GM21381 (cell line): ENCODE data around the gene RNU1-3.
"Not testable (repeated sequence)": the region's sequence is repeated elsewhere in the genome, so short reads cannot be mapped to it uniquely, and the experiment has no call there.

Source experiments
- ATAC-seq: cut with Tn5 transposase; IDR thresholded peaks from one replicate; pipeline ENCODE4 v1.9.1; 2021; ENCODE audit warnings: mild to moderate bottlenecking, moderate library complexity; ENCODE audit not compliant: unreplicated experiment

Gene RNU1-3

DNA sequence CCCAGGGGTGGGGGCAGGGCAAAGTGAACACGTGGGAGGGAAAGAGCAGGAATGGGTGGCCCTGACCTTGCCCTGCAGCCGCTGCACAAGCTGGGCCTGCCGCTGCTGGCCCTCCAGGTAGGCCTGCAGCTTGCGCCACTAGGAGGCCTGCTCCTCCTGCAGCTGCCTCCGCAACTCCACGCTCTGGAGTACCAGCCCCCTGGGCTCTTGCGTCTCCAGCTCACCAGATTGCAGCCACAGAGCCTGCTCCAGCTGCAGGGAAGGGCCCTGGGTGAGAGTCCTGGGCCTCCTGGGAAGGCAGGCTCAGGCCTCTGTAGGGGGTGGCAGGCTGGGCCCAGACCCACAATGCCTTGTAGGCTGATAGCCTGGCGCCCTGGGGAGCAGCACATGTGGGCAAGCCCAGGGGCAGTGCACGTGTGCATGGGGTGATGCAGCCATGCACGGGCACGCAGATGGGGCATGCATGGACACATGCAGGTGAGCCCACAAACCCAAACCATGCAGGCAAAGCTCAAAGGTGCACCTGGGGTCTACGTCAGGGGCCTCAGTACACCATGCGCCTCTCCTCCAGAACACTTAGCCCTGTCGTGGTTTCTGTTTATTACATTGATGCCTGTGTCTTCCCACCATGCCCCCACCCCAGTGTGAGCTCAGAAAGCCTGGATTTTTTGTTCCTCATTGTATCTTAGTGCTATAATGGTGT, 9.6 kb downstream of the RNU1-3 start:
- not testable (repeated sequence) for ATAC-seq

DNA sequence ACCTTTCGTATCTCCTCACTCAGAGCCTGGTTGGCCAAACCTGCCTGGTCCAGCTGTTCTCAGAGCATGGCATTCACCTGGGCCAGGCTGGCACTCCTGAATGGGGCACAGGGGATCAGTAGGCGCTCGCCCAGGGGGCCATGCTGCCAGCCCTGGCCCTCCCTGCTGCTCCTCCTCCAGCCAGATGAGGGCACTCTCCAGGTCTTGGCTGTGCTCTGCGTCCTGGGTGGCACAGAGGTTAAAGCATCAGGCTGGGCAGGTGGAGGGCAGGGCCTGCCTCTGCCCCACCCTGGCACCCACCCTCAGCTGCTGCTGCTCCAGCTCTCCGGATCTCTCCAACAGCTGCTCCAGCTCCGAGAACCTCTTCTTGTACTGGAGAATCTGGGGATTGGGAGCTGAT, 10.2 kb downstream of the RNU1-3 start:
- not testable (repeated sequence) for ATAC-seq

DNA sequence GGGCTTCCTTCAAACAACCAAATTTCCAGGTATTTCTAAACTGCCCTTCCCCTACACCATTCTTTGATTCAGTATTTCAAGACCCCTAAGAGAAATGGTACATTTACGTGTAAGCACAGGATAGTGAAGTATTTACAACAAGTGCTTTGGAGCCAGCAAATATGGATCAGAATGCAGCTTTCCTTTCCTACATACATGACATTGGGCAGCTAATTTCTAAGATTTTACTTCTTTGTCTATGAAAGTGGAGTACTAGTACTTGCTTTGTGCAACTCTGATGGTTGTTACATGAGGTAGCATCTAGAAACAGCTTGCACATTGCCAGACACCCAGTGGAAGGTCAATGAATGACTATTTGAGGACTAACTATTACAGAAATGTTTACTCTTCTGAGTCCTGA, 15.2 kb downstream of the RNU1-3 start:
- ATAC-seq = not testable (repeated sequence)

DNA sequence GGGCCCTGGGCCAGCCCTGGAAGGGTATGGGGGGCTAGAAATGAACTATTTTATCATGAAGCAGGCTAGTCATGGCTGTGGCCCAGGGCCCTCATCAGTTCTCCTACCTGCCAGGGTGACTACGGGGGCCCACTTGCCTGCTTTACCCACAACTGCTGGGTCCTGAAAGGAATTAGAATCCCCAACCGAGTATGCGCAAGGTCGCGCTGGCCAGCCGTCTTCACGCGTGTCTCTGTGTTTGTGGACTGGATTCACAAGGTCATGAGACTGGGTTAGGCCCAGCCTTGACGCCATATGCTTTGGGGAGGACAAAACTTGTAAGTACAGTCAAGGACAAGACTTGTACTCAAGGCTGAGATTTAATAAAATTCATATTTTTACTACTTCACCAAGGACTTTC, 16.8 kb downstream of the RNU1-3 start:
- ATAC-seq = not testable (repeated sequence)

DNA sequence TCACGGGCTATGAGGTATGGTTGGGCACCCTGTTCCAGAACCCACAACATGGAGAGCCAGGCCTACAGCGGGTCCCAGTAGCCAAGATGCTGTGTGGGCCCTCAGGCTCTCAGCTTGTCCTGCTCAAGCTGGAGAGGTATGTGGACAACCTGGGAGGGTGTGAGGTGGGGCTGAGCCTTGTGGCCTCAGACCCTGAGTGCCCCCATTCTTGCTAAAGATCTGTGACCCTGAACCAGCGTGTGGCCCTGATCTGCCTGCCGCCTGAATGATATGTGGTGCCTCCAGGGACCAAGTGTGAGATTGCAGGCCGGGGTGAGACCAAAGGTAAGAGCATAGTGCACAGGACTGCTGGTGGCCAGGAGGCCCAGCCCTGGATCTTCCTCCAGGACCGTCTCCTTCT, 17.4 kb downstream of the RNU1-3 start:
- ATAC-seq = not testable (repeated sequence)

DNA sequence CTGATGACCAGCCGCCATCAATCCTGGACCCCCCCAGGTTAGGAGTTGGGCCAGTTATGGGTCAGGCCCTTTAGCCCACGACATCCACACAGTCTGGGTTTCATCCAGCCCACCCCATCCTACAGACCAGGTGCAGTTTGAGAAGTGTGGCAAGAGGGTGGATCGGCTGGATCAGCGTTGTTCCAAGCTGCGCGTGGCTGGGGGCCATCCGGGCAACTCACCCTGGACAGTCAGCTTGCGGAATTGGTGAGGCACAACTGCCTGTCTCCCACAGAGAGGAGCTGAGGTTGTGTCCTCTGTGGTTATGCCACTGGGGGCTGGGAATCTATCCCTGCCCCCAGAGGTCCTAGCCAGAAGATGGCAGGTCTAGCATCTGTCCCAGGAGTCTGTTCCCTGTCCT, 18.0 kb downstream of the RNU1-3 start:
- not testable (repeated sequence) for ATAC-seq

DNA sequence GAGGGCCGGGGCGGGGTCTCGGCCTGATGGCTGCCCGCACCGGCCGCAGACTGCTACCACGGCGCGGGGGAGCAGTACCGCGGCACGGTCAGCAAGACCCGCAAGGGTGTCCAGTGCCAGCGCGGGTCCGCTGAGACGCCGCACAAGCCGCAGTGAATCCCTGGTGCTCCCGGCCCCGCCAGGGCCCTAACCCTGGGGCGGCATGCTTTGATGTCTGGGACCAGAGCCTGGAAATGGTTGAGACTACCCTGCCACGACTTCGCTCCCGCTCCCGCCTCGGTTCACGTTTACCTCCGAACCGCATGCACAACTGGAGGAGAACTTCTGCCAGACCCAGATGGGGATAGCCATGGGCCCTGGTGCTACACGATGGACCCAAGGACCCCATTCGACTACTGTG, 18.5 kb downstream of the RNU1-3 start:
- ATAC-seq = not testable (repeated sequence)

DNA sequence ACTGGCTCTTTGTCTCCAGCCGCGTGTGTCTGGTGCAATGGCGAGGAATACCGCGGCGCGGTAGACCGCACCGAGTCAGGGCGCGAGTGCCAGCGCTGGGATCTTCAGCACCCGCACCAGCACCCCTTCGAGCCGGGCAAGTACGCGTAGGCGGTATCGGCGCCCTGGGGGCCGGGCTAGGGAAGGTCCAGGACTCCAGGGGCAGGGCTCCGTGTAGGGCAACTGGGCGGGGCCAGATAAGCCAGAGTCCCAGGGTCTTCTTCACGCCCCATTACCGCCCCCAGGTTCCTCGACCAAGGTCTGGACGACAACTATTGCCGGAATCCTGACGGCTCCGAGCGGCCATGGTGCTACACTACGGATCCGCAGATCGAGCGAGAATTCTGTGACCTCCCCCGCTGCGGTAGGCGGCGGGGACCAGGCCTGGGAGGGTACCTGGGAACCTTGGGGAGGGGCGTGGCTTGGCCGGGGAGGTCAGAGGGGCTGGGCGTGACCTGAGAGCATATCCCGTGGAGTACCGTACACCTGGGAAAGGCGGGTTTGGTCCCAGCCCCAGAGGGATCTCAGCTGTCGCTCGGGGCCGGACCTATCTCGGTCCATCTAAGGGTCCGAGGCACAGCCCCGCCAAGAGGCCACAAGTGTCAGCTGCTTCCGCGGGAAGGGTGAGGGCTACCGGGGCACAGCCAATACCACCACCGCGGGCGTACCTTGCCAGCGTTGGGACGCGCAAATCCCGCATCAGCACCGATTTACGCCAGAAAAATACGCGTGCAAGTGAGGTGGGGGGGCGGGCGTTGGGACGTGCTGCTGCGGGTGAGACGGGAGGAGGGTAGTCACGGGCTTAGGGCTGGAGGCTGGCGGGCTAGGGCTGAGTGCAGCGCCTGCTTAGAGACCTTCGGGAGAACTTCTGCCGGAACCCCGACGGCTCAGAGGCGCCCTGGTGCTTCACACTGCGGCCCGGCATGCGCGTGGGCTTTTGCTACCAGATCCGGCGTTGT, 19.3 kb downstream of the RNU1-3 start:
- not testable (repeated sequence) for ATAC-seq

DNA sequence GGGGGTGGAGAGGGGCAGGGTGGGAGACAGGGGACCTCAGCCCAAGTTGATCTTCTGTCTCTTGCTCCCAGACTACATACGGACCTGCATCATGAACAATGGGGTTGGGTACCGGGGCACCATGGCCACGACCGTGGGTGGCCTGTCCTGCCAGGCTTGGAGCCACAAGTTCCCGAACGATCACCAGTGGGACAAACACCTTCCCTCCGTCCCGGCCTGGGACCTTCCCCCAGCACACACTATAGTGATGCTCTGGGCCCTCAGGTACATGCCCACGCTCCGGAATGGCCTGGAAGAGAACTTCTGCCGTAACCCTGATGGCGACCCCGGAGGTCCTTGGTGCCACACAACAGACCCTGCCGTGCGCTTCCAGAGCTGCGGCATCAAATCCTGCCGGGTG, 20.0 kb downstream of the RNU1-3 start:
- not testable (repeated sequence) for ATAC-seq

DNA sequence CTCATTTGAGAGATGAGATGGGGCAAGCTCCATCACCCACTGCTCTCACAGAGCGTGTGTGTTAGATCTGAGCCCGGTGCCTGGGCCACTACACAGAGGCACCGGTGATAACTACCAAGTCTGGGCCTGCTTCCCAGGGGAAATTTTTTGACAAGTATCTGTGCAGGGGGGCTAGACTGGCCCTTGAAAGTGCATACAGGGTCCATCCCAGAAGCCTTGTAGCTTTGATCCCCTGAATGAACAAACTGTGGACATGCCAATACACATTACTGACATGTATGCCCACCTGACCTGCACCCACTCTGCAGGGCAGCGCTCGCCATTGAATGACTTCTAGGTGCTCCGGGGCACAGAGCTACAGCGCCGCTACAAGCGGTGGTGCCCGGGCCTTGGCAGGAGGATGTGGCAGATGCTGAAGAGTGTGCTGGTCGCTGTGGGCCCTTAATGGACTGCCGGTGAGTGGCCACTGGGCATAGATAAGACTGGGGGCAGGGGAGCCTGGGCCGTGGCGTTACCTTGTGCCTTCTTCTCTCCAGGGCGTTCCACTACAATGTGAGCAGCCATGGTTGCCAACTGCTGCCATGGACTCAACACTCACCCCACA, 20.6 kb downstream of the RNU1-3 start:
- not testable (repeated sequence) for ATAC-seq

DNA sequence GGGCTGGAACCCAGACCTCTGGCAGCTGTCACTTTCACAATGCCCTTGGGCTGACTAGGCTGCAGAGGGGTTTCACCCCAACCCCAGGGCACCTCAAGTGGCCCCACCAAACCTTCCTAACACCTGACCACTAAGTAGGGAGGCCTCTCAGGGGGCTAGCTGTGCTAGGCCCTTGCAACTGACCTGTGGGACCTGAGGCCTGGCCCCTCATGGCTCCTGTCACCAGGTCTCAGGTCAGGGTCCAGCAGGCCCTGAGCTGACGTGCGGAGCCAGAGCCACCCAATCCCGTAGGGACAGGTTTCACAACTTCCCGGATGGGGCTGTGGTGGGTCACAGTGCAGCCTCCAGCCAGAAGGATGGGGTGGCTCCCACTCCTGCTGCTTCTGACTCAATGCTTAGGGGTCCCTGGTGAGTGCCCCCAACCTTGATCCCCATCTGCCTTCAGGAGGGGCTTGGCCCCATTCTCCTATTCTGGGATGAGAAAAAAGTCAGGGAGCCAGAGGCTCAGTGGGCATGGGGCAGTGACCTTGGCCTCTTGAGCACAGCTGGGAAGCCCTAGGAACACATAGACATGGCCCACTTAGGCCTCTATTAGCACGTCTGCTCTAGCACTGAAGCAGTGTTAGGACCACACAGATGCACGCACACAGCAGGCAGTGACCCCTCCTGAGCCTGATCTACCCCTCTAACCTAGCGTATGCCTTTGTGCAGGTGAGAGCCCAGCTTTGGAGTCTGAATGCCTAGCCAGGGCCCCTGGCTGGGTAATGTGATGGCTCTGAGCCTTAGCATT, 21.3 kb downstream of the RNU1-3 start:
- ATAC-seq = not testable (repeated sequence)

DNA sequence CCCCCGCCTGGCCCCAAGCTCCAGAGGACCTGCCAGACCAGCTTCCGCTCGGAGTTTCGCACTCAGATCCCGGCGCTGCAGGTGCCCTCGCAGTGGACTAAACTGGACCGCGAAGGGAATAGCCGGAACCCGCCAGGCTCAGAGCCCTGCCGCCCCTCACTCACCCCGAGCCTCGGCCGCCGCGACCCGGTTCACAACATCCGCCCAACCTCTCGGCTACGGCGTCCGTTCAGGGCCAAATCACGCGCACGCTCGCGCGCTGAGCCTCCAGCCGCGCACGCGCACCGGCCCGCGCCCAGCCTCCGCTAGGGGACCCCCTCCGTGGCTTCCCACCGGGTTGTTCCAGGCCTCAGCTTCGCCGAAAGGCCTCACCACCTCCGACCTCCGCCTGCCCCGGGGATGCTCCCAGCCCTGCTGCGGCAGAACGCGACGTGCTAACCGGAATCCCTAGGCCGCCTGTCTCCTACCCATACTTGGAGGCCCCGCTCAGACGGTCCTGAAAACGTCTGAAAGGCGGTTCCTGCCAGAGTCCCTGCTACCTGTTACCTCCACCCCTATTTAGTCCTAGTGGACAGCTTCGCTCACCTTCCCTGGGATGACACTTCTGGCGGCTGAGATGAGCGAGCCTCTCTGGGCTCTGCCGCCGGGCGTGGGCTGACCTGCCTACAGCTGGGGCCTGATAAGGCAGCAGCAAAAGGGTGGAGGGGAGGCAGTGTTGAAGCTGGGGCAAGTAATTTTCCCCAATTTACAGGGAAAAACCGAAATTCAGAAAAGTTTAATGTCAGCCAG, 22.1 kb downstream of the RNU1-3 start:
- peak; percentile 82 for ATAC-seq

DNA sequence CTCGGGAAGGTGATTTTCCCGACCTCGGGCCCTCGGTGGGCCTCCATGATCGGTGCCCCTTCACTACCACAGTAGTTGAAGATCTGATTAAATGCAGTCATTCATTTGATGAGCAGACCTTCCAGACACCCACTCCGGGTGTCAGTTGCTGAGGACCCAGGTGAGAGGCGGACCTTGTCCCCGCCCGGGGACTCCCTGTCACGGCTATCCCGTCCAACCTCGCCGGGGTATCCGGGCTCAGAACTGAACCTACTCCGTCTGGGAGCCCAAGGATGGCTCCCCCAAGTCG, 22.6 kb downstream of the RNU1-3 start:
- no peak for ATAC-seq

DNA sequence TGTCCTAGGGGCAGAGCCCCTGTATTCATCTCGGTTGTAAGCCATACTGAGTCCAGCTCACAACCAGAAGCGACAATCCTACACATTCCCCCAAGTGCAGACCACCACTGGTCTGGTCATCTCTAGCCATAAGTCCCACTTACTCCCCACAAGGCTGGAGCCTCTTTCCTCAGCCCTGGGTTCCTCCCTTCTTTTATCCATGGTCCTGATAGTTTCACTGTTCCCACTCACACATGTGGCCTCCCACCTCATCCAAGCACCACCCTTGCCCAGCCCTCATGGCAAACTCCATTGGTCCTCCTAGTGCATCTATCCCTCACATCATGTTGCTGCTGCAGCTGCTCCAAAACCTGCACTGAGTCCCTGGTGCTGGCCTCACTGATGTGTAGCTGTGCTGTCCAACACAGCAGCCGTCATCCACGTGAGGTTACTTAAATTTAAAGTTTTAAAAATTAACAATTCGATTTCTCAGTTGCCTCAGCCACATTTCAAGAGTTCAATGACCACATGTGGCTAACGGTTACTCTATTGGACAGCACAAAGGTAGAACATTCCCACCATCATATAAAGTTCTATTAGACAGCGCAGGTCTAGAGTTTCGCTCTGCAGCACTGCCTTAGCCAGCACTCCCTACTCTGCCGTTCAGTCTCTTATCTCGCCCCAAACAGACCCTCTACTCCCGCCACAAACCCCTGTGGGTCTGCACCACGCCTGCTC, 23.1 kb downstream of the RNU1-3 start:
- peak; percentile 0 for ATAC-seq

DNA sequence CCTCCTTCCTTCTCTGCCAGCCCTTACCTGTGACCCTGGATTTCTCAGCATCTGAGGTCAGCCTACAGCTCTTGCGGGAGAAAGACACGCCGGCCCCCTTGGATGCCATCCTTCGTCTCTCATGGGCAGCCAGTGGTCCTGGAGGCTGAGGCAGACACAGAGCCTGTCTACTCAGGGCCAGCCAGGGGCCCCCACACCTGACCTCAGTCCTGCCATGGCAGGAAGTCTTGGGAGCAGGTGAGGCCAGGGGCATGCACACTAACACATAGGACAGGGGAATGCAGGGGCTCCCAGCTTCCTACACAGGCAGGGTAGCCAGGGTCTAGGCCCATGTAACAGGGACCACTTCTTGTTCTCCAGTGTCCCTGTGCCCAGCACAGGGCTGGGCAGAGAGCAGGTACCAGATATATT, 23.7 kb downstream of the RNU1-3 start:
- ATAC-seq = not testable (repeated sequence)

DNA sequence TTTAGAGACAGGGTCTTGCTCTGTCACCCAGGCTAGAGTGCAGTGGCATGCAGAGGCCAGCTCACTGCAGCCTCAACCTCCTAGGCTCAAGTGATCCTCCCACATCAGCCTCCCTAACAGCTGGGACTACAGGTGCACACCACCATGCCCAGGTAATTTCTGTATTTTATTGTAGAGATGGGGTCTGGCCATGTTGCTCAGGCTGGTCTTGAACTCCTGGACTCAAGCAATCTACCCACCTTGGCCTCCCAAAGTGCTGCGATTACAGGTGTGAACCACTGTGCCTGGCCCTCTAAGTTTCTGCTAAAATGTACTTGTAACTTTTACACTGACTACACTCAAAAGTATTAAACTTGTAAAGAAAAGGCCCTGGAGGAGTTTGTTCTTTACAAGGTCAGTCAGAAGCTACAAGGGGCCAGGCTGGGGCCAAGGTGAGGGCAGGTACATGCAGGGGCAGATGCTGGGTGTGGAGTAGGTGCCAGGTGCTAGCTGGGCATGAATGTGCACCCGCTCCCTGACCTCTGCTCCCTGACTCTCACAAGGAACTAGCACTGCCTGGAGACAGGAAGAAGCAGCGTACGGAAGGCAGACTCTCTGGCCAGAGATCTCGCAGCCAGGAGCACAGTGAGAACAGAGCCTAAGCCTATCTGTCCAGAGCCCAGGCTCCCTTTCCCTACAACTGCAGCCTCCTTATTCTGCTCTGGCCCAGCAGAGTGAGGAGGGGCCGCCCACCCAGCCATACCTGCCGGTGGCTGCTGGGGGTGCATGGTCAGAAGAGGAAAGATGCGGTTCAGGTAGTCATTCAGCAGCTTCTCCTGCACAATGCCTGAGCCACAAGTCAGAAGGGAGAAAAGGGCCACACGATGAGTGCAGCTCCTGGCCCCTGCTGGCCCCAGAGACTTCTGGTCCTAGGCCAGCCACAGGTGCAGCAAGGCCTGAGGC, 24.5 kb downstream of the RNU1-3 start:
- ATAC-seq = not testable (repeated sequence)

DNA sequence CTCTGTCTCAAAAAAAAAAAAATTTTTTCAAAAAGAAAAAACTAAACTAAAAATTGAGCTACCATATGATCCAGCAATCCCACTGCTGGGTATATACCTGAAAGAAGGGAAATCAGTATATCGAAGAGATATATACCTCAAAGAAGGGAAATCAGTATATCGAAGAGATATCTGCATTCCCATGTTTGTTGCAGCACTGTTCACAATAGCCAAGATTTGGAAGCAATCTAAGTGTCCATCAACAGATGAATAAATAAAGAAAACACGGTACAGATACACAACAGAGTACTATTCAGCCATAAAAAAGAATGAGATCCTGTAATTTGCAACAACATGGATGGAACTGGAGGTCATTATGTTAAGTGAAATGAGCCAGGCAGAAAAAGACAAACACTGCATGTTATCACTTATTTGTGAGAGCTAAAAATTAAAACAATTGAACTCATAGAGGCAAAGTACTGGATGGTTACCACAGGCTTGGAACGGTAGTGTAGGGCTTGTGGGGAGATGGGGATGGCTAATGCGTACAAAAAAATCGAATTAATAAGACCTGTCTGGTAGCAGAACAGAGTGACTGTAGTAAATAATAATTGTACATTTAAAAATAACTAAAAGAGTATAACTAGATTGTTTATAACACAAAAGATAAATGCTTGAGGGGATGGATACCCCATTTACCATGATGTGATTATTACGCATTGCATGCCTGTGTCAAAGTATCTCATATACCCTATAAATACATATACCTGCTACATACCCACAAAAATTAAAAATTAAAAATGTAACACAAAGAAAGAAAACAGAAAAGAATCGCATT, 25.4 kb downstream of the RNU1-3 start:
- not testable (repeated sequence) for ATAC-seq
